Hypothalamus (tissue), 51 donors: ENCODE data around the gene C1QTNF1.

Experiments used
- DNase-seq, 51 donors: peaks; one replicate each; lab custom pipeline; 2025; lab: John Stamatoyannopoulos, UW

The C1QTNF1 gene

DNA sequence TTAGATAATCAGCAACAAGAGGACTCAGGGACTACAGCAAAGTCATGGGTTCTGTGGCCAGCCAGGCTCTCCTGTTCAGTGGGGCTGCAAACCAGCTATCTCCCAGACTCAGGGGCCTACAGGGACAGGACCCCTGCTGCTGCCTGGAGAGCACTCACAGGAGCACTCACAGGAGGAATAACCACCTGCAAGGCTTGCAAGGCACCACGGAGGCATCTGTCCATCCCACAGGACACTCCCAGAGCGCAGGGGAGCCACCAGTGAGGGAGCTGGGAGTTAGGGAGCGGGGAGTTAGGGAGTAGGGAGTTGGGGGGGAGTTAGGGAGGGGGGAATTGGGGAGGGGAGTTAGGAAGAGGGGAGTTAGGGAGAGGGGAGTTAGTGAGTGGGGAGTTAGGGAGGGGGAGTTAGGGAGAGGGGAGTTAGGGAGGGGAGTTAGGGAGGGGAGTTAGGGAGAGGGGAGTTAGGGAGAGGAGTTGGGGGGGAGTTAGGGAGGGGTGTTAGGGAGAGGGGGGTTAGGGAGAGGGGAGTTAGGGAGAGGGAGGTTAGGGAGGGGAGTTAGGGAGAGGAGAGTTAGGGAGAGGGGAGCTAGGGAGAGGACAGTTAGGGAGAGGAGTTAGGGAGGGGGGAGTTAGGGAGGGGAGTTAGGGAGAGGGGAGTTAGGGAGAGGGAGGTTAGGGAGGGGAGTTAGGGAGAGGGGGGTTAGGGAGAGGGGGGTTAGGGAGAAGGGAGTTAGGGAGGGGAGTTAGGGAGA lies 20.1 kb upstream of the C1QTNF1 start:
- no peak for DNase-seq

DNA sequence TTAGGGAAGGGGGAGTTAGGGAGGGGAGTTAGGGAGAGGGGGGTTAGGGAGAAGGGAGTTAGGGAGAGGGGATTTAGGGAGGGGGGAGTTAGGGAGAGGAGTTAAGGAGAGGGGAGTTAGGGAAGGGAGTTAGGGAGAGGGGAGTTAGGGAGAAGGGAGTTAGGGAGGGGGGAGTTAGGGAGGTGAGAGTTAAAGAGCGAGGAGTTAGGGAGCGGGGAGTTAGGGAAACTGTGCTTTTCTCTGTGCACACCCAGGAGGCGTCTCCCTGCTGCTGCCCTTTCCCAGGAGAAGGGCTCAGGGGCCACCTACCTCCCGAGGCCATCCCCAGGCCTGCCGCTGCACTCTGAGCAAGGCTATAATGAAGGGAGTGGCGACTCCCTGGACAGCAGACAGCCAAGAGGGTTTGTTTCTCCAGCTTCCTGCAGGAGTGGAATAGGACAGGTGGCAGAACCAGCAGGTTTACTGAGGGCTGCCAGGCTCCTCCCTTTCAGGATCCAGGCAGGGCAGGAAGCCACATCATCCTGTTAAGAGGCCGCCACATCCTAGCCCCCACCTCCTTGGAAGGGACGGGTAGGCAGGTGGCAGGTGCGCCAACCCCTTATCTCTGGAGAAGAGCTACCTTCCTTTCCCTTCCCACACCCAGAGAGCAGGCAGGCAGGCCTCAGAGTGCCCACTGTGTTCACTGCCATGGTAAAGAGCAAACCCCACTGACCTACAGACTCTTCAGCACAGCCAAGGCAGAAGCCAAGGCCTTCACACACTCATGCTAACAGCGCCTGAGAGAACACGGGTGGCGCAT lies 18.7 kb upstream of the C1QTNF1 start:
- no peak for DNase-seq

DNA sequence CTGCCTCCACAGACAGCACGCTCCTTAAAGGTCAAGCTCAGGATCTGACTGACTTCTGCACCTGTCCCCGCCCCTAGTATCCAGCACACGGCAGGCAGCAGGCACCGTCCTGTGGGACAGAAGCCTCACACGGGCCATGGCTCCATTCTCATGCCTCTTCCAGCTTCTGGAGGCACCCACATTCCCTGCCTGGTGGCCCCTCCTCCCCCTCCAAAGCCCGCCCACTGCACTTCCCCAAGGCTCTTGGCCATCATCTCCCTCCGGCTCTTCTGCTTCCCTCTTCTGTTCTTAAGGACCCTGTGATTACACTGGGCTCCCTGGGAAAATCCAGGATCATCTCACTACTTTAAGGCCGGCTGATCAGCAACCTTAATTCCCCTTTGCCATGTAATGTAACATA lies 17.9 kb upstream of the C1QTNF1 start:
- DNase-seq, result no peak

DNA sequence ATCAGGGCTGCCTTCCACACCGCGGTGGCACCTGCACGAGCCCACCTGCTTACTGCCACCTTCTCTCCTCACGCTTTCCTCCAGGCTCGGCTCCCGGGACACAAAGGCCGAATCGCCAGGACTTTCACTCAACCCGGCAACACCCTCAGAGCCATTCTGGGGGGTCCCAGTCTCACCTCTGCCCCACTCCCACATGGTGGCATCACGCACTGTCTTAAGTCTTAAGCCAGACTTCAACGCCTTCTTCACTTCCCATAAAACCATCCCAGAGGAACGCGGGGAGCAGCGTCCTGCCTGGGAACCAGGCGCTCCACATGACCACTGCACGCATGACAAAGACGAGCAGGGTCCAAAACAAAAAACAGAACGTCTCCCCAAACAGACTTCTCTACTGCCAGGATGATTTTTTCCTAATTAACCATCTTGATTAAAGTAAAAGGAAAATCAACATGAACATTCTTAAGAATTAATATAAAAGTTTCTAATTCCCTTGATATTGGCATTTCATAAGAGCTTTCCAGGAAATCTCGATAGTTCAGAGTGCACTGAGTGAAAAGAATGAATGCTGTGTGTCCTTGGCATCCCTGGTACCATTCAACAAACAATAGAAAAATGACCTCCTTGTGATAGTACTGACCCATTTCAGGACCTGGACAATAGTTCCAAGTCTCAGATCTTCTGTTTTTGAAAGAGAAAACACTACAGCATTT lies 17.0 kb upstream of the C1QTNF1 start:
- no peak for DNase-seq

- no peak for DNase-seq
These were observed 16.2 kb upstream of the C1QTNF1 start for GRCh38 chr17:79007504-79008381.

DNA sequence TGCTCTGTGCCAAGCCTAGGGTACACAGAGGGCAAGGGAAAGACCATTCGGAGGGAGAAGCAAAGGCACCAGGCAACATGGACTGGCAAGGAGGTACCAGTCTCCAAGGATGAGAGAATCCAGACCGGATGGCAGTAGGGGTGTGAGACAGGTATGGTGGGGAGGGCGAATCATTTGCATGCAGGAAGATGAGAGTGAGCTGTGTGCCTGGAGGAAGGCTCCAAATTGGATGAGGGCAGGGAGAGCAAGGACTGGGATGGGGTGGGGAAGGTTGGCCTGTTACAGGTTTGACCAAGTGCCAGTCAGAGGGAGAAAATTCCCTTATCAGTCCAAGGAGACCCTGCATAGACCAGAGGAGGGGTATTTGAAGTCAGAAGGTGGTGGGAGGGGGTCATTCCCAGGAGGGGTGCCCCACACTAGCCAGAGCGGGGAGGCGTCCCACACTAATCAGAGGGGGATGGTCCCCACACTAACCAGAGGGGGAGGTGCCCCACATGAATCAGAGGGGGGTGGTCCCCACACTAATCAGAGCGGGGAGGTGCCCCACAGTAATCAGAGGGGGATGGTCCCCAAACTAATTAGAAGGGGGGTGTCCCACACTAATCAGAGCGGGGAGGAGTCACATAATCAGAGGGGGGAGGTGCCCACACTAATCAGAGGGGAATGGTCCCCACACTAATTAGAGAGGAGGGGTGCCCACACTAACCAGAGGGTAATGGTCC lies 15.1 kb upstream of the C1QTNF1 start:
- DNase-seq, result no peak

- DNase-seq, result peak in 50 of 51 donors; percentile 26 to 89 (median 70)
These were observed 14.3 kb upstream of the C1QTNF1 start, which contains the start of gene CANT1 for GRCh38 chr17:79009397-79010303. Gene CANT1 (minus strand): TSS chr17:79009764. CDS start chr17:78997622, 12,142 bp downstream.

- DNase-seq, result no peak
These were observed 13.7 kb upstream of the C1QTNF1 start for GRCh38 chr17:79010304-79010646.

DNA sequence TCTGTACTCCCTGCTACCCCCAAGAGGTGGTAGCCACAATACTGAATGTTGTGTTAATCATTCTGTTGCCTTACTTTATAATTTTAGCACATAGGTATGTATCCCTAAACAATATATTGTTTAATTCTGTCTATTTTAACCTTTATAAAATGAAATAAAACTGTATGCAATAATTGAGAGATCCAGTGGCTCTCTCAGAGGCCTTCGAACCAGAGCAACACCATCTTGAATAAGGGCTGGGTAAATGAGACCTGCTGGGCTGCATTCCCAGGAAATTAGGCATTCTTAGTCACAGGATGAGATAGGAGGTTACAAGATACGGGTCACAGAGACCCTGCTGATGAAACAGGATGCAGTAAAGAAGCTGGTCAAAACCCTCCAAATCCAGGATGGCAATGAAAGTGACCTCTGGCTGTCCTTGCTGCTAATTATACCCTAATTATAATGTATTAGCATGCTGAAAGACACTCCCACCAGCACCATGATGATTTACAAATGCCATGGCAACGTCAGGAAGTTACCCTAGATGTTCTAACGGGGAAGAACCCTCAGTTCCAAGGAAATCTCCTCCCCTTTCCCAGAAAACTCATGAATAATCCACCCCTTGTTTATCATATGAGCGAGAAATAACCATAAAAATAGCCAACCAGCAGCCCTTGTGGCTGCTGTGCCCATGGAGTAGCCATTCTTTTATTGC lies 12.4 kb upstream of the C1QTNF1 start:
- no peak for DNase-seq

GRCh38 chr17:79012563-79013134 lies 11.3 kb upstream of the C1QTNF1 start:
- no peak for DNase-seq

DNA sequence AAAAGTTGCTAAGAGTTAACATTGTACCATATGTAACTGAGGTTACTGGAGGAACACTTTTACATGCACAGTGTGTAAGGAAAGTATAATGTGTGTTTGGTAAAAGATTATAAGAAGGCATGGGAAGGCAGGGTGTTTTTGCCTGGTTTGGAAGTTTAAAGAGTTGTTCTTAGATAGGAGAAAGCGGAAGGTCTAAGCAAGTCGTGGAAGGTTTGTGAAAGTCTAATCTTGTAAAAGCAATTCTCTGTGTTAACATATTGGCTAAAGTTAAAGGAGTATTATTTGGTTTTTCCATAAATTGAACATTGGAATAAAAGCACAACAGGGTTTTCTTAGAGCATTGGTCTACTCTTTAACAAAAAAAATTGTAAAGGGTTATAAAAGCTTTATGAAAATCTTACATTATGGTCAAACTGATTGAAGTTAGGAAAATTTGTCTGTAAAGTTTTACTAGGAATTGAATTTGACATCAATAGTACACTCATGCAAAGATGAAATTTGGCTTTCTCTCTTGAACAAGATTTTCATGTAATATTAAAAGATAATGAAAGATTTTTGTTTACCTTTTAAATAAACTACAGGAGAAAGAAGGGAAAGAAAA lies 9.7 kb upstream of the C1QTNF1 start:
- DNase-seq, result no peak

DNA sequence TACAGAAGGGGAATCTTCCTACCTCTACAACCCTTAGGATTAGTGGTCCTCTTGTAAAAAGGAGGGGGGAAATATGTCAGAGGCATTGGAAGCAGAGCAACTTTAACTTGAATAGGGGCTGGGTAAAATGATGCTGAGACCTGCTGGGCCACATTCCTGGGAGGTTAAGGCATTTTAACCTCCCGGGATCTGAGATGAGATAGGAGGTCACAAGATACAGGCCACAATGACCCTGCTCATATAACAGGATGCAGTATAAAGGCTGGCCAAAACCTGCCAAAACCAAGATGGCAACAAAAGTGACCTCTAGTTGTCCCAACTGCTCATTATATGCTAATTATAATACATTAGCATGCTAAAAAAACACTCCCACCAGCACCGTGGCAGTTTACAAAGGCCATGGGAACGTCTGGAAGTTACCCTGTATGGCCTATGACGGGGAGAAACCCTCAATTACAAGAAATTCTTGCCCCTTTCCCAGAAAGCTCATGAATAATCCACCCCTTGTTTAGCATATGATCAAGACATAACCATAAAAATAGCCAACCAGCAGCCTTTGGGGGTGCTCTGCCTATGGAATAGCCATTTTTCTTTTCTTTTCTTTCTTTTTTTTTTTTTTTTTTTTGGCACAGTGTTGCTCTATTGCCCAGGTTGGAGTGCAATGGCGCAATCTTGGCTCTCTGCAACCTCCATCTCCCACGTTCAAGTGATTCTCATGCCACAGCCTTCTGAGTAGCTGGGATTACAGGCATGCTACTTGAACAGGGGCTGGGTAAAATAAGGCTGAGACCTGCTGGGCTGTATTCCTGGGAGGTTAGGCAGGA lies 6.2 kb upstream of the C1QTNF1 start:
- no peak for DNase-seq

DNA sequence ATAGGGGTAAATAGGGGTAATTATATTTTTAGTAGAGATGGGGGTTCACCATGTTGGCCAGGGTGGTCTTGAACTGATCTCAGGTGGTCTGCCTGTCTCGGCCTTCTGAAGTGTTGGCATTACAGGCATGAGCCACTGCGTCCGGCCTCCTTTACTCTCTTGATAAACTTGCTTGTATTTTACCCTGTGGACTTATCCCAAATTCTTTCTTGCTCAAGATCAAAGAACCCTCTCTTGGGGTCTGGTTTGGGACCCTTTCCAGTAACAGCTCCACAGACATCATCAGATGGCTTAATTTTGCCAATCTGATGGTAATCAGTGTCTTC lies 5.6 kb upstream of the C1QTNF1 start:
- DNase-seq, result no peak

DNA sequence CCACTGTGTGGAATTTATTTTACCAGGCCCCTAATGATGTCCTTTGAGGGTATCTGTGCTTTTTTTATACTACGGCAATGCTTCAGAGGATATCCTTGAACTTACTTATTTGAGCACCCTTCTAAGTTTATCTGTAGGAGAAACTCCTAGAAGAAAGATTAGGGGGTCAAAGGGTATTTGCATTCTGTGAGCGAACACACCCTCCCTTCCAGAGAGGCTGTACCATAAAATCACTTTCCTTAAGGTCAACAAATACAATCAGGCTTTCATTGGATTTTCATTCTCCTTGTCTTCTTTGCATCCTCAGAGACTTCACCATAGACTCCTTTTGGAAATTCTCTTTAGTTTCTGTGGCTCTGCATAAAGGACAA lies 4.7 kb upstream of the C1QTNF1 start:
- DNase-seq, result no peak

- DNase-seq, result peak in 11 of 51 donors; percentile 27 to 55 (median 37)
These were observed 4.1 kb upstream of the C1QTNF1 start for GRCh38 chr17:79019632-79020584.
